HCT116 (cell line): ENCODE data around the gene IPO8.

Experiments
- CEBPB ChIP-seq: IDR thresholded peaks from 2 replicates; pipeline ENCODE4 v1.6.1; 2012; ENCODE audit warnings: low read depth
- POLR2A ChIP-seq: IDR thresholded peaks from 2 replicates; pipeline ENCODE4 v1.7.0; 2011; ENCODE audit warnings: borderline replicate concordance; ENCODE audit not compliant: insufficient read depth, insufficient read length; ENCODE audit errors: extremely low read depth
- POLR2AphosphoS5 ChIP-seq: IDR thresholded peaks from 2 replicates; pipeline ENCODE4 v1.6.1; 2011; ENCODE audit warnings: mild to moderate bottlenecking, low read depth, low read length, moderate library complexity
- TF ChIP-seq, protein P1 (sequence below), 3 experiments: fragments of 200-600 bp in 1 of 3; sonication (generic) in 1 of 3; IDR thresholded peaks in 2 of 3; conservative IDR thresholded peaks in 1 of 3; 2 replicates each; pipeline ENCODE4 v1.5.1; 2012 to 2017; ENCODE audit warnings: low read depth in 2 of 3, low read length in 2 of 3, antibody characterized with exemption in 1 of 3, borderline replicate concordance in 1 of 3, control low read depth in 1 of 3, mild to moderate bottlenecking in 1 of 3, mixed read lengths in 1 of 3, mixed run types in 1 of 3, moderate library complexity in 1 of 3; ENCODE audit not compliant: insufficient read depth in 1 of 3
- TF ChIP-seq, protein P2 (sequence below): IDR thresholded peaks from 2 replicates; pipeline ENCODE4 v1.6.1; 2012

DNA sequence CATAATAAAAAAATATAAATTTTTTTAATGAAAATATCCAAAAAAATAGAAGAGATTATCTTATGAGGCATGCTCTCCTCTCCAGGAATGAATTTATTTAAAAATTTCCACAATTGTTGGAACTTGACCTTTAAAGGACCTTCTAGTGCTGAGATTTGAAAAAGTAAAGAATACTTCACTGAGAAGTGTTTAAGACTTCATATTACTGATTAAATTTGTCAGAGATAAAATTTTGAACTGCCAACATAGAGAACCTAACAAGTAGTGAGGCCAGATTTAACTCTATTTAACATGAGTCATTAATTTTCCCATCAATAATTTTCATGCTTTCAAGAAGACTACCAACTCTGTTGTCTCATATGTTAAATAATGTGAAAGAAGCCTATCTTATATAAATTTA is 44.6 kb upstream of the IPO8 start:
- TF ChIP-seq POLR2AphosphoS5 (no peak), CEBPB (no peak), POLR2A (no peak)
- TF ChIP-seq, protein P1, sequence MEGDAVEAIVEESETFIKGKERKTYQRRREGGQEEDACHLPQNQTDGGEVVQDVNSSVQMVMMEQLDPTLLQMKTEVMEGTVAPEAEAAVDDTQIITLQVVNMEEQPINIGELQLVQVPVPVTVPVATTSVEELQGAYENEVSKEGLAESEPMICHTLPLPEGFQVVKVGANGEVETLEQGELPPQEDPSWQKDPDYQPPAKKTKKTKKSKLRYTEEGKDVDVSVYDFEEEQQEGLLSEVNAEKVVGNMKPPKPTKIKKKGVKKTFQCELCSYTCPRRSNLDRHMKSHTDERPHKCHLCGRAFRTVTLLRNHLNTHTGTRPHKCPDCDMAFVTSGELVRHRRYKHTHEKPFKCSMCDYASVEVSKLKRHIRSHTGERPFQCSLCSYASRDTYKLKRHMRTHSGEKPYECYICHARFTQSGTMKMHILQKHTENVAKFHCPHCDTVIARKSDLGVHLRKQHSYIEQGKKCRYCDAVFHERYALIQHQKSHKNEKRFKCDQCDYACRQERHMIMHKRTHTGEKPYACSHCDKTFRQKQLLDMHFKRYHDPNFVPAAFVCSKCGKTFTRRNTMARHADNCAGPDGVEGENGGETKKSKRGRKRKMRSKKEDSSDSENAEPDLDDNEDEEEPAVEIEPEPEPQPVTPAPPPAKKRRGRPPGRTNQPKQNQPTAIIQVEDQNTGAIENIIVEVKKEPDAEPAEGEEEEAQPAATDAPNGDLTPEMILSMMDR (IDR thresholded peaks at IDR 0.05 in 2 of 3, conservative IDR thresholded peaks at IDR 0.05 in 1 of 3; ENCODE audit: borderline replicate concordance in 1 of 3, insufficient read depth in 1 of 3, low read depth in 2 of 3, low read length in 2 of 3), result no peak
- TF ChIP-seq, protein P2, sequence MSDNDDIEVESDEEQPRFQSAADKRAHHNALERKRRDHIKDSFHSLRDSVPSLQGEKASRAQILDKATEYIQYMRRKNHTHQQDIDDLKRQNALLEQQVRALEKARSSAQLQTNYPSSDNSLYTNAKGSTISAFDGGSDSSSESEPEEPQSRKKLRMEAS, result no peak
